SW 1271 (cell line): Measurements from ENCODE around the gene PQBP1.

Experiments
- DNase-seq, 2 experiments: peaks; one replicate each; lab custom pipeline; 2025; lab: John Stamatoyannopoulos, UW

PQBP1 gene

DNA sequence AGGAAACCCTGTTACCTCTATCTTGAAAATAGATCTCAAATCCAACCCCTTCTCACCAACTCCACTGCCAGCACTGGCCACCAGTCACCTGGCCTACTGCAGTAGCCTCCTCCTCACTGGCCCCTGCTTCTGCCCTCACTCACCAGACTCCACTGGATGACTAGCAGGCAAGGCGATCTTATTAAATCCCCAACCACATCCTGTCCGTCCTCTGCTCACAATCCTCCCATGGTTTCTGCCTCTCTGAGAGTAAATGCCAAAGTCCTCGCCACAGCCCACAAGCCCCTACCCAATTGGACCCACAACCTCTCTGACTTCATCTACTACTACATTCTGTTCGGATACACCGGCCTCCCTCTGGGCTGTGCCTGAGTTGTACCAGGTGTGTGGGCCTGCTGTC, 26.5 kb downstream of the PQBP1 start:
- DNase-seq = no peak

DNA sequence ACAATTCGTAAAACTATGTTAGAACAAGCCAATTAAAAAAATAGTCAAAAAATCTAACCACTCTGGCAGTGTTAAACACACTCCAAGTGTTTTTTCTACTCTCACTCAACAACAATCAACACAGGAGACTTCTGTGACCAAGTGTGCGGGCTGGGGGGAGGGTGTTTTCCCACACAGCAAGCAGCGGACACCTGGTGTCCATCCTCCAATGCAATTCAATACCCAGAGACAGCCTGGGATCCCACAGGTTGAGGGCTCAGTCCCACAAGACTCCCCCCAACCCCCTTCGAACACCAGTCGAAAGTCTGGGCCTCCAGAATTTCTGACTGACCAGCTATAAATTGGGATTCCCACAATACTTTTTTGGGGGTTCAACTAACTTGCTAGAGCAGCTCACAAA, 29.4 kb downstream of the PQBP1 start:
- no peak for DNase-seq

DNA sequence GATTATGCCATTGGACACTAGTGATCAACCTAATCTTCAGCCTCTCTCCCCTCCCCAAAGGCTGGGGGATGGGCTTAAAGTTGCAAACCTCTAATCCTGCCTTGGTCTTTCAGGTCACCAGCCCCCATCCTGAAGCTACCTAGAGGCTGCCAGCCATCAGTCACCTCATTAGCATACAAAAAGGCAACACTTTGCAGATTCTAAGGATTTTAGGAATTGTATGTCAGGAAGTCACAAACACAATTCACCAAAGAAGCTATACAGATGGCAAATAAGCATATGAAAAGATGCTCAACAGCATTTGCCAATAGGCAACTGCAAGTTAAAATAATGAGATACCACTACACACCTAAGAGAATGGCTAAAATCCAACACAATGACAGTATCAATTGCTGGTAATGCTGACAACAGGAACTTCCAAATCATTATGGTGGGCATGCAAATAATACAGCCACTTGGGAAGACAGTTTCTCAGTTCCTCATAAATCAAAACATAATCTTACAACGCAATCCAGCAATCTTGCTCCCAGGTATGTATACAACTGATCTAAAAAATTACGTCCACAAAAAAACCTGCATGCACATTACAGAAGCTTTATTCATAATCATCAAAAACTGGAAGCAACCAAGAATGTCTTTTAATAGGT, 30.1 kb downstream of the PQBP1 start:
- DNase-seq = no peak

DNA sequence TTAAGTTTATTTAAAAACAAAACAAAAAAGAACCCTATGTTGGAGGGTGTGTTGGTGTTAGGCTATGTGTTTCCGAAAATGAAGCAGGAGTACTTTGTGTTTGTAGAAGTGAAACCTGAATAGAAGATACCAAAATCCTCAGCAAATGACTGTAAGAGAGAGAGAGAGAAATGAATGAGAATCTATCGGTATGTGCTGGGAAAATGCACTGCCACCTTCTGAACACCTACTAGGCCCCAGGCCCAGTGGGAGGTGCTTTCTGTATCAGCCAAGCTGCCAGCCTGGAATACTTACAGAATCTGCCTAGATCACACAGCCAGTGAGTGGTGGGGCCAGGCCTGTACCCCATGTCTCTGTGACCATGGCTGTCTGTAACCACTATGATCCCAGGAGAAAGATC, 36.0 kb downstream of the PQBP1 start:
- no peak for DNase-seq

DNA sequence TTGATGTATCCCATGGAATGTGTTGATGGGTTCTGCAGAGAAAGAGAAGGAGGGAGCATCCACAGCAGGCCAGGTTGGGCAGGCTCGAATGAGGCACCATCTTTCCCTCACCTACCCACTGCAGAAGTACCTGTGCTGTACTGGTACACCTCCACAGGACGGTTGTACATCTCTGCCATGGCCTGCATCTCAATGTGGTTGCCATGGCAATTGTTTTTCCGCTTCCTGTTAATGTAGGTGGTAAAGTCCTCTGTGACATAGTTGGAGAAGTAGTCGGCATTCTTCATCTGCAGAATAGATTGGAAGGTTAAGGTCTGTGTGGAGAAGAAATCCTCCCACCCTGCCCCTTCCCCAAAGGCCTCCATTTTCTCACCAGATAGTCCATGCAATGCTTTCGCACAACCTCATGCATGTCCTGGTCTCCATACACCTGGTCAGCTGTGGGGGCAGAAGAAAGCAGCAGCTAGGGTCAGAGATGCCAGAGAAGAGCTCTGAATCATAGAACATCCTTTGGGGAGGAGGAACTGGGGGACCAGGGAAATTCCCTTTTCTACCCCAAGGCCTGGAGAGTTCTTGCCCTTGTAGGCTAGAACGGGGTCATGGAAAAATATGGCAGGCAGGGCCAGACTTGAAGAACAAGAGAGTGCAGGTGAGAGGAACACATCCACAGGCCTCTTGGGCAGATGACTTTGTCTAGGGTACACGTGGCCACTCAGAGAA, 37.0 kb downstream of the PQBP1 start:
- no peak for DNase-seq

DNA sequence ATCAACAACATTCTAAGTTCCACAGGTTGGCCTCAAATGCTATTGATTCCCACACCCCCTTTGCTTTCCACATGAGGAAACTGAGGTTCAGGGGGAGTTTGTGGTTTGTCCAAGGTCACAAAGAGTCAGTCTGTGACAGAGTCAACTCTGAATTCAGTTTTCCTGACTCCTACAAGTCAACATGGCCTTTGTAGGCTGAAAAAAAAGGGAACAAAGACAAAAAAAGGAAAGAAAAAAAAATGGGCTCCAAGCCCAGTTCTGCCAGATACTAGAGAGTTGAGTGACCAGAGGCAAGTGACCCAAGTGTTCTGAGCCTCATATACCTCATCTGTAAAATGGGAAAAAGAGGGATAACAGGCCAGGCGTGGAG, 37.6 kb downstream of the PQBP1 start:
- no peak for DNase-seq

DNA sequence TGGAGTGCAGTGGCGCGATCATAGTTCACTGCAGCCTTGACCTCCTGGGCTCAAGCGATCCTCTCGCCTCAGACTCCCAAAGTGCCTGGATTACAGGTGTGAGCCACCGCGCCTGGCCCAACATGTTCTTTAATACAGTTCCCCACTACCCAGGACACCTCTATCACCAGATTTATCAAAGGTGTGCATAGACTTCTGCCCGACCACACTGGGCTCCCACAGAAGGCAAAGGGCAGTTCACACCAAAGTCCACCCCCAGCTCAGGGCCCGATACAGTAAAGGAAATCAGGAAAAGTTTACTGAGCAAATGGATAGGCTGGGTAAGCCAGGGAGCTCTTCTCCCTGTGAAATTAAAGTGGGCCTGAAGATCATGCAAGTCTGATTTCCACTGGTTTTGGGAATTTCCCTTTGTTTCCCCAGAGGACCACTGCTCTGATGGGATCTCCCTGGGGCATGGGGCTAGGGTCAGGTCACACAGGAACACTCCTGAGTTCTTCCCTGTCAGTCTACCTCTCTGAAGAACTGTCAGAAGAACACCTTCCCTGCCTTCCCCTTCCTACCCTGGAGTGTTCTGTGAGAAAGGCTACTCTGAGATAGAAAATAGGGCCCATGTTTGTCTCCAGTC, 38.8 kb downstream of the PQBP1 start:
- no peak for DNase-seq

DNA sequence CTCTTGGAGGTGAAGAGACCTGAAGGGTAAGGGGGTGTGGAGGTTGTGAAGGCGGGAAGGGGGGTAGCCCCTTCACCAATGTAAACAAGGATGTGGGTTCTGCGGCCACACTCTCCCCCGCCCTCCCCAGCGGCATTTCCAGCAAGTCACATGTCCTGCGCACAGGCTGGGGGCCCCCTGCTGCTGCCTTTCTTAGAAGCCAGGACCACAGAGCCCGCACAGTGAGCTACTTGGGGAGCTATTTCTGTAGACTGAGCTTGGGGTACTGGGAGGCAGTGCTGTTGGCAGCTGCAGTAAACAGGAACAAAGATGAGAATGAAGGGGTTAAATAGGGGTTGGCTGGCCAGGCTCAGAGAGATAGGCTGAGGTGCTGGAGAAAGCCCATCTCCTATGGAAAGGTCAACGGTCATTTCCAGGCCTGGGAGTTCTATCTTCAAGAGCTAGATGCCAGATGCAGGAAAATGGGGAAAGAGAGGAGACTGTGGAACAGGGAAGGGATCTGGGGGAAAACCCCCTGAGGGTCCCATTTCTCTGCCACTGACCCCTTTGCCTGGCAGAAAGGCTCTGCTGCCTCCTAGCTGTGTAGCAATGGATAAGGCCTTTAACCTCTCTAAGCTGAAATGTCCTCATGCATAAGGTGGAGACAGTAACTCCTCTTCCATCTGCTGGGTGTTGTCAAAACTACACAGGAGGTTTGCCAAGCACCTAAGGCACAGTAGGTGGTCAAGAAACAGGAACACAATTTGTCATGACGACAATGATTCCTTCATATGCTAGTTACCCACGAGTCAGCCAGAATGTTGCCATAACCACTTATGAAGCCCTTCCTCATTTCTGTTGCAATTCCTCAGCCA, 39.6 kb downstream of the PQBP1 start:
- no peak for DNase-seq

DNA sequence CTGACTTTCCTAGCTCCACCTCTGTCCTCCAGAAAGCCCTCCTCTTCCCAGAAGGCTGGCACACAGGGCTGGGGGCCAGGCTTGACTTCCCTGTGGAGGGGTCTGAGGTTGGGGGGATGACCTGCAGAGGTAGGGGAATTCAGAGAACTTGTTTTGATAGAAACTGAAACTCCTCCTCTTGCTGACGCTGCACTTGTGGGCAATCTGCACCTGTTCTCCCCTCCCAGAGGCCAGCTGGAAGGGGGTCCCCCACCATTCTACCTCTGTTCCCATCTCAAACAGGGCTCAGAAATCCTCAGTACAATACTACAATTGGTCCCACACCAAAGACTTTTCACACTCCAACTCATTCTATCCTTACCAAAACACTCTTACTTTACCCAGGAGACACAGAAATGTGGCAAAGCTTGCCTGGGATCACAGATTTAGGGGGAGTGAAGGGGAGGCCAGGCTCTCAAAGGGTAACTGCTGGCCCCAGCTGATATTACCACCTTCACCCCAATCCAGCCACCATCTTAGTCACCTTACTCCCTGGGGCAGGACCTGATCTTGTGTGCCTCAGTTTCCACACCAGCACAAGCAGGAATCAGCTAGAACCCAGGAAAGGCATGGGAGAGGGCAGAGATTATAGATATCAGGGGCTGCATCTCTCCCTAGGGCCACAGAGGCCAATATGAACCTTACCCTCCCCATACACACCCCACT, 41.1 kb downstream of the PQBP1 start:
- DNase-seq = no peak

DNA sequence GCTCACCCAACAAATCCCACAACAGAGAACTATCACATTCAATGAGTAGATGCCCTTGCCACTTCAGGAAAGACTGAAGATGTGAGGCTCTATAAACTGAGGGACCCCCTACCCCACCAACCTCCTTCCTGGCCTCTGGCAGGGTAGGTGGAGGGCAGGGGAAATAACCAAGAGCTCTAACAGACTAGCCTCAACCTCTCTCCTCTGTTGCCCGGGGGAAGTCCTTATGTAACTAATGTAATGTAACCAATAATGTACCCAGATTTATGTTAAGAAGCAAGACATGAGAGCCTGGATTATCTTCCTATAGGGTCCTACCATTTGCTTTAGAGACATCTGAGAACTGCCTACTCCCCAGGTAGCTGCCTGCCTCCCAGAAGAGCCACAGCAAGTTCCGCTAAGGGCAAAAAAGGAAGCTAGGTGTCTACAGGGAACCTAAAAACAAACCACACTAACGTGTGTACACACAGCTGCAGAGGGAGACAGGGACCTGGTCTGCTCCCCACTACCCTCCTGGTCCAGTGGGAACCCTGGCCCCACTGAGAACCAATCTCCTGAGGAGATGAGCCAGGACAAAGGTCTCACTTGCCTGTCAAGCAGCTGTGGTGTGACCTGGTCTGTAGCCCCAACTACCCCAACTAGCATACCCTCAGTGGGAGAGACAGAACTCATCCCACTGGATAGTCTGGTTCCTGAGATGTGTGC, 41.9 kb downstream of the PQBP1 start:
- DNase-seq = no peak

DNA sequence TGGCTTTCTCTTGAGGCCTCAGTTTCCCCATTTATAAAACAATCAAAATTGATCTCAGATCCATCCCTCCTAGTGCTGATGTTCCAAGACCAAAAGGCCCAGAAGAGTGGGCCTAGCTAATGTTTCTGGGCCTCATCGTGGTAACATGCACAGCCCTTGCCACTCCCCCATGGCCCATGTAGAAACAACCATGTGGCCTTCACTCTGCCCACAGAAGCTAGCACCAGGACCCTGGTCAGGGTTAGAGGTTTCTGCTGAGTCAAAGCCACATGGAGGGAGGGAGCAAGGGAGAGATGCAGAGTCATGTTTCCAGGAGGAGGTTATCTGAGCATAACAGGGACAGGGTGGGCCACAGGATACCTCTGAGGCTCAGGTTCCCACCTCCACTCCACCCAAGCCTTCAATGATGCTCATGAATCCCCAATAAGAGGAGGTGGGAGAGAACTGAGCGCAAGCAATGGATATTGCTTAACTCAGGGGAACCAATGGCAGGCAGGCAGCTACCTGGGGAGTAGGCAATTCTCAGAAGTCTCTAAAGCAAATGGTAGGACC, 42.8 kb downstream of the PQBP1 start:
- DNase-seq = no peak

DNA sequence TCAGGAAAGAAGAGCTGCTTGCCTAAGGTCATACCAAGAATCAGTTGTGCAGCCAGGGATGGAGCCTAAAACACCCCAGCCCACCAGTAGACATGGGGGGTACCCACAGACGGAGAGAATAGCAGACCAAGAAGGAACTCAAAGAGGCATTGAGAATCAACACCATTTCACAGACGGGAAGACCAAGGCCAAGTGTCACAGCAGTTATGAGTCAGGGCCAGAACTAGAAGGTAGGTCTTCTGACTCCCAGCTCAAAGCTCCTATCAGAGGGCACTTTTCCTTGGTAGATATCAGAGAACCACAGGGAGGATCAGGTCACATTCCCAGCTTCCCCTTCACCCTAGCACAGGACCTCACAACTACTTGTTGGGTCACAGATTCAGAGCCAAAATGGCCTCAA, 45.2 kb downstream of the PQBP1 start:
- DNase-seq = no peak

DNA sequence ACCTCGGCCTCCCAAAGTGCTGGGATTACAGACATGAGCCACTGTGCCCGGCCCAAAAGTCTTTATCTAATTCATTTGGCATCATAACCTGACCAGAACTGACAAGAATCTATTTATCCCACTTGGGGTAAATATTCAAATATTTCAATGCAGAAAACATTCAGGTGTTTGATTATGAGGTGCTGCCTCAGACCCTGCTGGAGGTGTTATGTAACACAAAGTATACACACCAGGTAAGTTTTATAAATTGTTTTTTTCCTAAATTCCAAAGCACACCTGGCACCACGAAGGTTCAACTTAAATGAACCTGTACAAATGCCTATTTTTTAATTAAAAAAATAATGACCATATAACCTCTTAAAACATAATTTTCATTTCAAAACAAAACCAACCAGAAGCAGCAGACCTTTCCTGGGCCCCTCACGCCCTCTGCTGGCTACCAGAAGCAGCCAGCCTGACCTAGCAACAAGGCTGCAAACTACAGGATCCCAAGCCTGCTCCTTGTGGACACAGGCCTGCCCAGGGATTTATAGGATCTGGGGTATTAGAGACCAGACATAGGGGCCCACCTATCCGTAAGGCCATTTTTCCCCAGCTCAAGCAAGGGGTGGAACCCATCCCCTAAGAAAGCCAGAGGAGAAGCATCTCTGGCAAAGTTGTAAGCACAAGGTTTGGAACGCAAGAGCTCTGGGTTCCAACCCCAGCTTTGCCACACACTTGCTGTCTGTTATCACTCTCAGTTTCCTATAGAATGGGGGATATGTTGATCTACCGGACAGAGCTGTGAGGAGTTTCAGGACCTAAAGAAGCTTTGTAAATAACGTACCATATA, 48.0 kb downstream of the PQBP1 start:
- peak in 1 of 2 experiments; percentile 11 for DNase-seq

DNA sequence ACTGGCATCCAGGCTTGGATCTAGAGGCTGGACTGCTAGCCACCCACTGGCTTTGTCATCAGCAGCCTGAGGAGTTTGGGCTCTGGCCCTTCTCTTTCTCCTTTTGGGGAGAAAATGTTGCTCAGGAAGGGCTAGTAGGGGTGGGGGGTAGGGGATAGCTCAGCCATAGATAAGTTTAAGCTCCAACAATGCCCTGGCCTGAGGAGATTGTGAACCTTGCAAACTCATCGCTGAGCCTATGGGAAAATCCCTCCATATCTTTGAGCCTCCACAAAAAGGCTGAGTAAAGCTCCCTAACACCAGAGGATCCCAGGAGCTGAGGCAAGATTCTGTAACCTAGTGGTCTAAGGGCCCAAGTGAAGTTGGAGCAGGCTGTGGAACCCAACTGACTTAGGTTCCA, 50.9 kb downstream of the PQBP1 start:
- DNase-seq = no peak
